Measurements from ENCODE around the gene NKPD1.
A peak's percentile ranks its signal among the peaks of the same experiment; 100 is the strongest.

Gene NKPD1

GRCh38 chr19:45153339-45154063, 7.3 kb downstream of the NKPD1 start:
- peak; percentile 53 for DNase-seq (ENCODE audit: low spot score)

DNA sequence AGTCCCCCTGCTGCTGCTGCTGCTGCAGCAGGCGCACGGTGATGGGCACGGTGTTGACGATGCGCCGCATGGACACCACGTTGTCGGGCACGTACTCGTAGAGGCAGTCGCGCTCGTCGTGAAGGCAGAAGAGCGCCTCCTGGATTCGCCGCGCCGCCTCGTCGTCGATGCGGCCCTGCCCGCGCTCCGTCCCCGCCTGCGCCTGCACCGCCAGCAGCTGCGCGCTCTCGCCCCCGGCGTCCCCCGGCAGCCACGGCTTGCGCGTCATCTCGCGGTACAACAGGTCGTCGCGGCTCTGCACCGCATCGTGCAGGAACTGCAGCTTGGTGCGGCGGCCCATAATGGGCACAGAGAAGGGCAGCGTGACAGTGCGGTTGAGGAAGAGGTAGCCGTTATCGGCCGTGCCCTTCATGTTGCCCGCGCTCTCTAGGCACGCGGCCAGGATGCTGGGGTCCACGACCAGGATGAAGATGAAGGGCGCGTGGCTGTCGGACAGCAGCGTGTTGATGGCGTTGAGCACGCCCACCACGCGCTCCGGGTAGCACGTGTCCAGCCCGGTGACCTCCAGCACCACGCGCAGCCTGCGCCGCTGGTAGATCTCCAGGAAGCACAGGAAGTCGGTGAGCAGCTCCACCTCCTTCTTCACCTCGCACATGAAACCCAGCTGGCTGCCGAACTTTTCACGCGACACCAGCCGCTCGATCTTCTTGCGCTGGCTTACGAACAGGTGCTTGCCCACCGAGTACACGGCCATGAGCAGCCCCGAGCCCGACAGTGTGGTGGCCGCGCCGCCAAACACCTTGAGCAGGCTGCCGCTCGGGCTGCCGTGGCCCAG, 8.1 kb downstream of the NKPD1 start:
- DNase-seq (ENCODE audit: low spot score): peak; percentile 21

- no peak for DNase-seq (ENCODE audit: low spot score)
Observed at GRCh38 chr19:45151821-45152503, 8.8 kb downstream of the NKPD1 start.

GRCh38 chr19:45151320-45151719, 9.5 kb downstream of the NKPD1 start:
- DNase-seq (ENCODE audit: low spot score): no peak

DNA sequence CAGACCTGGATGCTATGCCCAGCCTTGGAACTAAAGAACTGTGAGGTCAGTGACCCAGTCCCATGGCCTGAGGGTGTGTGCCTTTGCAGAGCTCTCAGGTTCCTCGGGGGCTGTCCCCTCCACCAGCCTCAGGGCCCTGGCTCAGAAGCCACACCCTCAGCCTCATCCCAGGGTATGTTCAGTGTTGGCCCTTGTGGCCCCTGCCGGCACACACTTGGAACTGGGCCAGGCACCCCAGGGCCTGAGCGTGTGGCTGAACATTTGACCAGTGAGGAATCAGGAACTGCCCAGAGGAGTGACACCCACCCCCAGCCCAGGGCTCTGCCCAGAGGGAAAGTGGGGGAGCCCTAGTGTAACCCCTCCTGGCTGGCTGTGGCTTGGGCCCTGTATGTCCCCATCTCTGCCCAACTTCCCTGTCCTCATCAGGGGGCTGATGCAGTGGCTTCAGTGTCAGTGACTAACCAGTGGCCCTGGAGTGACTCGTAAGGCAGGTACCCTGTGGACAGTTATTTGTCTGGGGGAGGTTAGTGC, 10.0 kb downstream of the NKPD1 start:
- DNase-seq (ENCODE audit: low spot score): no peak

DNA sequence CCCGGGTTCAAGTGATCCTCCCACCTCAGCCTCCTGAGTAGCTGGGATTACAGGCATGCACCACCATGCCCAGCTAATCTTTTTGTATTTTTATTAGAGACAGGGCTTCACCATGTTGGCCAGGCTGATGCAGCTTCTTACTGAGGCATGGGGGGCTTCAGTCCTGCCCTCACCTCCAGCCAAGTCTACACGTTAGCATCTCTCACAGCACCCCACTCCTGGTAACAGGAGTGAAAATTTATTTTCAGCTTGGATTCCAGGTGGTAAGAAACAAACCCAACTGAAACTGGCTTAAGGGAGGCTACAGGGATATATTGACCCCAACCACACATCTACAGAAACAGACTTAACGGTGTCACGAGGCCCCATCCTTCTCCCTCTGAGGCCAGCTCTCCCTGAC, 10.6 kb downstream of the NKPD1 start:
- no peak for DNase-seq (ENCODE audit: low spot score)

DNA sequence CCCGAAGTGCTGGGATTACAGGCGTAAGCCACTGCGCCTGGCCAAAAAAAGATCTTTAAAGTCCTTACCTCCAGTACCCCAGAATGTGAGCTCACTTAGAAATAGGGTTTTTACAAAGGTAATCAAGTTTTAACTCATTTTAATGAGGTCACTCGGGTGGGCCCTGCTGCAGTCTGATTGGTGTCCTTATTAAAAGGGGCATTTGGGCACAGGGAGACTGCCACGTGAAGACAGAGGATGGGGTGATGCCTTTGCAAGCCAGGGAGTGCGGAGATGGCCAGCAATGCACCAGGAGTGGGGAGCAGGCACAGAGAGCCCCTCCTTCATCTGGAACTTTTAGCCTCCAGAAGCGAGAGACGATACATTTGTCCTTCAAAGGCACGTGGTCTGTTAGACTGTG, 11.7 kb downstream of the NKPD1 start:
- DNase-seq (ENCODE audit: low spot score): no peak

DNA sequence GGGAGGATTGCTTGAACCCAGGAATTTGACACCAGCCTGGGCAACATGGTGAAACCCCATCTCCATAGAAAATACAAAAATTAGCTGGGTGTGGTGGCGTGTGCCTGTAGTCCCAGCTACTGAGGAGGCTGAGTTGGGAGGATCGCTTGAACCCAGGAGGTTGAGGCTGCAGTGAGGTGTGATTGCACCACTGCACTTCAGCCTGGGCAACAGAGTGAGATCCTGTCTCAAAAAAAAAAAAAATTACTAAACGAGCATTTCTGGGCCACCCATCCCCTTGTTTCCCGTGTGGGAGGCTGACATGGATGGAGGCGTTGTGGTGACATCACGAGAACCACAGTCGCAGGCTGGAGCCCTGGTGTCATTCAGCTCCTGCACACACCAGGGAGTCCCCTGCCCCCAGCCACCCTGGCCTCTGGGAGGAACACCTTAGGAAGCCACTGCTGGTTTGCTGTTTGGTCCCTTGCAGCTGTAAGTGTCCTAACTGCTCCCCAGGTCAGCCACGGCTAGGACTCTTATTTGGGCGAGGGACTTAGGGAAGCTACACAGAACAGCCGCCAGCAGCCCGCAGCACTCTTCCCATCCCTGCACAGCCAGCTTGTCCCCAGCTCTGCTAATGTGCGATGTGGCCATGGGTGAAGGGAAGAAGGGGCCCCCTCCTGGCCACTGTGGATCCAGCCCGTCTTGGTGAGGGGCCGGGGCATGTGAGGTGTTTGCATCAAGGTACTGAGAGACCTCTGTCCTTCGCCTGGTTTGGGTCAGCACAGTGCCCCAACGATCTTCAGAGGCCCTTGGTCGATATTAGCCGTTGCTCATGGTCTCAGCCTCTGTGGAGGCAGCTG, 12.7 kb downstream of the NKPD1 start:
- no peak for DNase-seq (ENCODE audit: low spot score)

DNA sequence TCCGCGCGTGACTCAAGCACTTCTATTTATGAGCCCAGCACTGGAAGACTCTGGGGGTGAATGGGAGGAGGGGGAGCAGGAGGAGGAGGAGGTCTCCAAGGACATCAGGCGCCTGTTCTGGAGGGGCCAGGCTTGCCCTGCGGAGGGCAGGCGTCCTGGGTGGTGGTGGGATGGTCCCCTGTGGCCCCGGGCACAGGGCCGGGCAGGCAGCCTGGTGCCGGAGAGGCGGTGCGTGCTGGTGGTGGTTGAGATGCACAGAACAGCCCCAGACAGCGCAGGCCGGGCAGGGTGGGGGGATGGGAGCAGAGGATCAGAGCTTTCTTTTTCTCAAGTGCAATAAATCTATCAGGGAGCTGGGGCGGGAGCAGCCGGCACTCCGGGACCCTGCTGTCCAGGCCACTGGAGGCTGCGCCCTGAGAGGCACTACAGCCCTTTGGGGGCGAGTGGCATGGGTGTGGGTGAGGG, 14.0 kb downstream of the NKPD1 start:
- no peak for DNase-seq (ENCODE audit: low spot score)

- no peak for DNase-seq (ENCODE audit: low spot score)
Observed at GRCh38 chr19:45146251-45146650, 14.5 kb downstream of the NKPD1 start.

GRCh38 chr19:45145270-45146189, 15.3 kb downstream of the NKPD1 start:
- DNase-seq (ENCODE audit: low spot score): no peak

DNA sequence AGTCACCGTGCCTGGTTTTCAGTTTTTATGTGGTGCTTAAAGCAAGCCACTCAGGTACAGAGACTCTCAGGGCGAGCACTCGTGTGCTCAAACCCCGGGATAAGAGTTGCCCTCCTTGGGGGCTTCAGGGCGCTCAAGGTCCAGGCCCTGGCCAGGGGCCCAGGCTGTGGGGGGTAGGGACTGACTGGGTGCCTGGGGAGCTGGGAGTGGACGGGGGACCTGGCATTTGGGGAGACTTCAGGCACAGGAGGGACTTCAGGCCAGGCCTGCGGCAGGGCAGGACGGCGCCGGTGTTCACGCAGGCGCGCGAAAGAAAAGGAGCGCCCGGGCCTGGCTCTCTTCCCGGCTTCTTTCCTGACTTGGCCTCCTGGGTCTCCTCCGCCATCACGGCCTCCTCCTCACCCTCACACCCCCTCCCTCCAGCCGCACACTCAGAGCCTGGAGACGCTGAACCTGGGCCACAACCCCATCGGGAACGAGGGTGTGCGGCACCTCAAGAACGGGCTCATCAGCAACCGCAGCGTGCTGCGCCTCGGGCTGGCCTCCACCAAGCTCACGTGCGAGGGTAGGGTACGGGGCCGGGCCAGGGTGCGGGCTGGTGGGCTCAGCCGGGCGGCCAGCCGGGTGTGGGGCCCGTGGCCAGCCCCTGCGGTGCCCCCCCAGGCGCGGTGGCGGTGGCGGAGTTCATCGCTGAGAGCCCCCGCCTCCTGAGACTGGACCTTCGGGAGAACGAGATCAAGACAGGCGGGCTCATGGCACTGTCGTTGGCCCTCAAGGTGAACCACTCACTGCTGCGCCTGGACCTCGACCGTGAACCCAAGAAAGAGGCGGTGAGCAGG, 16.1 kb downstream of the NKPD1 start:
- no peak for DNase-seq (ENCODE audit: low spot score)

DNA sequence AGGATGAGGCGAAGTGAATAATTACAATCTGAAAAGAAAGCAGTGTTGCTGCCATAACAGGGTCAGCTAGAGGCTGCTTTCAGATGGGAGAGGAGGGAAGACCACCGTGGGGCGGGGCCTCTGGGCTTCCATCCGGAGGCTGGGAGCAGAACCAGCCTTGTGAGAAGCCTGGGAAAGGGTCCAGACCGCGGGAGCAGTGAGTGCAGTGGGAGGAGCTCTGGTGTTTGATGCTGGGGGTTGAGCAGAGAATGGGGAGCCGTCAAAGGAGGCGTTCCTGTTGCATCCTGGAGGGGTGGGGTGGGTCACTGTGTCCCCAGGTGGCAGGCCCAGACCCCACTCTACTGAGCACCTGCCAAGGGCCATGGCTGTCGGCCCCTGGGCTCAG, 18.1 kb downstream of the NKPD1 start:
- no peak for DNase-seq (ENCODE audit: low spot score)

DNA sequence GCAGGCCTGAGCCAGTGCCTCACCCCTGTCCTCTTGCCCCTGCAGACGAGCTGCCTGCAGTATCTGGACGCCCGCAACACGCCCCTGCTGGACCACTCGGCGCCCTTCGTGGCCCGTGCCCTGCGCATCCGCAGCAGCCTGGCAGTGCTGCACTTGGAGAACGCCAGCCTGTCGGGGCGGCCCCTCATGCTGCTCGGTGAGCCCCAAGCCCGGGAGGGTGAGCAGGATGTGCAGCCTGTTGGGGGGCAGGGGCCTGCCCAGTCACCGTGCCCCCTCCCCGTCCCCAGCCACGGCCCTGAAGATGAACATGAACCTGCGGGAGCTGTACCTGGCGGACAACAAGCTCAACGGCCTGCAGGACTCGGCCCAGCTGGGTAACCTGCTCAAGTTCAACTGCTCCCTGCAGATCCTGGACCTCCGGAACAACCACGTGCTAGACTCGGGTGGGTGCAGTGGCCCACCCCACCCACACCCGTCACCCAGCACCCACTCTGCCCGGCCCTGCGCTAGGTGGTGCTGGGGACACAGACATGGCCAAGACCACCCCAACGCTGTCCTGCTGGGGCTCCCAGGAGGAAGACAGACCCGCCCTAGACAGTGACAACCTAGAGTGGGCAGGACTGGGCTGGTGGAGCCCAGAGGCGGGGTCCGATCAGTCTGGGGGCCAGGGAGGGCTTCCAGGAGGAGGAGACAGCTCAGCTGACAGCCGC, 18.6 kb downstream of the NKPD1 start:
- DNase-seq (ENCODE audit: low spot score): no peak

DNA sequence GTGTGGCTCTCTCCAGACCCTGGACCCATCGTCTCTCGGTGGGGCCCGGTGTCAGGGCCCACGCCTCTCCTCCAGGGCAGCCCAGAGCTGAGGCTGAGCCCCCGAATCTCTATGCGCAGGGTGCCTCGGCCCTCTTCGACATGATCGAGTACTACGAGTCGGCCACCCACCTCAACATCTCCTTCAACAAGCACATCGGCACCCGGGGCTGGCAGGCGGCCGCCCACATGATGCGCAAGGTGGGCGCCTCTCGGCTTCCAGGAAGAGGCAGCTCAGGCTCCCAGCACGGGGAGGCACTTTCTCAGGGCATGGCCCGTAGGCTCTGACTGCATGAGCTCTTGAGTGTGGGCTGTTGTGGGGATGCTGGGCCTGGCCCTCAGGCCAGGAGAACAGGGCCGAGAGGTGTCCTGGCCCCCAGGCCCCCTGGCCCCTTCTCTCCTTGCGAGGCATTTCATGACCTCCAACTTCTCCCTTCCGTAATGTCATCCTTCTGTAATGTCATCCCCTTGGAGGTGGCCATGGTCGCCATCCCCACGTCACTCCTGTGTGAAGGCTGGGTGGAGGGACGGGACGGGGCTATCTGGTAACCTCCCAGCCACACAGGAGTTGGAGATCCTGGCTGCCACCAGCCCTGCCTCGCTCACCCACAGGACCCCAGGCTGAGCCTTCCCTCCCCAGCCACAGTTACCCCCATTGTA, 19.4 kb downstream of the NKPD1 start:
- DNase-seq (ENCODE audit: low spot score): no peak

DNA sequence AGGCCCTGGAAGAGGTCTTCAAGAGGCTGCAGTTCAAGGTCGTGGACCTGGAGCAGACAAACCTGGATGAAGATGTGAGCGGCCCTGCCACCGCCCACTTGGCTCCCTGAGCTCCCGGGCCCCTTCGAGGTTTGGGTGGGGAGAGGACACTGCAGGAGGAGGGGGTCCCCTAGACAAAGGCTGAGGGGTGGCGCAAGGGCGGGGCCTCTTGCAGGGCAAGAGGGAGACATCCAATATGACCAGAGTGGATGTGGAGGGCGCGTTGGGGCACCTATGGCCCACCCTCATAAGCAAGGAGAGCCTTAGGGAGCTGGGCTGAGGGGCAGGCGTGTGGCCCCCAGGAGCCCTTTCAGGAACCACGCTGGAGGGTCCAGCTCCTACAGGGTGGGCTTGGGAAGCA, 20.2 kb downstream of the NKPD1 start:
- no peak for DNase-seq (ENCODE audit: low spot score)

DNA sequence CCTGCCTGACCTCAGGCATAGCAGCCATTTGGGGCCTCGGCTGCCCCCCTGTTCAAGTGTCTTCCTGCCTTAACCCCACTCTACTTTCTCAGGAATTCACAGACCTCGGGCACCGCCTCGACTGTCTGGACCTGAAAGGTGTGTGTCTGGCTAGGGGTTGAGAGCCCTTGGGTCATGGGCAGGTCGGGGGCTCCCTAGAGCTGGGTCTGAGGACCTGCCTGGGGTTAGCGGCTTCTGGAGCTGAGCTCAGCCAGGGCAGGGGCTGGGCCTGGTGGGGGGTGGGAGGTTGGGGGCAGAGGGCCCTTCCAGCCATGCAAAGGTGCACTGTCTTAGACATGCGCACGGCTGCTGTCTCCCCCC, 20.7 kb downstream of the NKPD1 start:
- no peak for DNase-seq (ENCODE audit: low spot score)

Measured in Ammon's horn (tissue), 1 donor.